Measurements from ENCODE around the gene OCLN. TPM values are rescaled to one million over a fixed set of nuclear protein-coding genes. Genes with fewer than 3 reads are reported as not detected.

Gene OCLN
- total and polyA plus RNA-seq, 2 experiments from 2014 or later, result 14.3 to 61.6 TPM

DNA sequence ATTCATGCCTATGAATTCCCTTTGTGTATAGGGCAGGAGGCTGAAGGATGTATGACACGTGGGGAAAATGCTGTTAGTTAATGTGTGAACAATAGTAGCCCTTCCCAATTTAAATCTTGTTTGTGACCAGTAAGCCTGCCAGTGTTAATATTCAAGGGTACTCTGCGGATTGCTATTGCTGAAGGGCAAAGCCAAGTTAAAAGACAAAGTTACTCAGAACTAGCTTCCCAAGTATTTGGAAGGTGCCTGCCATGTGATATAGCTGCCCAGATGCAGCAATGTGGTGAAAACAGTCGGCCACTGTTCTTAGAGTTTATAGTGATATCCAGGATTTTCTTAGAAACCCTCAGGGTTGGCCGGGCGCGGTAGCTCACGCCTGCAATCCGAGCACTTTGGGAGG, 43.1 kb upstream of the OCLN start (continued):
- TF ChIP-seq, protein P1, sequence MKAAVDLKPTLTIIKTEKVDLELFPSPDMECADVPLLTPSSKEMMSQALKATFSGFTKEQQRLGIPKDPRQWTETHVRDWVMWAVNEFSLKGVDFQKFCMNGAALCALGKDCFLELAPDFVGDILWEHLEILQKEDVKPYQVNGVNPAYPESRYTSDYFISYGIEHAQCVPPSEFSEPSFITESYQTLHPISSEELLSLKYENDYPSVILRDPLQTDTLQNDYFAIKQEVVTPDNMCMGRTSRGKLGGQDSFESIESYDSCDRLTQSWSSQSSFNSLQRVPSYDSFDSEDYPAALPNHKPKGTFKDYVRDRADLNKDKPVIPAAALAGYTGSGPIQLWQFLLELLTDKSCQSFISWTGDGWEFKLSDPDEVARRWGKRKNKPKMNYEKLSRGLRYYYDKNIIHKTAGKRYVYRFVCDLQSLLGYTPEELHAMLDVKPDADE (IDR thresholded peaks at IDR 0.05), result no peak
- no peak for TF ChIP-seq EZH2phosphoT487 (IDR thresholded peaks at IDR 0.05; ENCODE audit: unreplicated experiment)

DNA sequence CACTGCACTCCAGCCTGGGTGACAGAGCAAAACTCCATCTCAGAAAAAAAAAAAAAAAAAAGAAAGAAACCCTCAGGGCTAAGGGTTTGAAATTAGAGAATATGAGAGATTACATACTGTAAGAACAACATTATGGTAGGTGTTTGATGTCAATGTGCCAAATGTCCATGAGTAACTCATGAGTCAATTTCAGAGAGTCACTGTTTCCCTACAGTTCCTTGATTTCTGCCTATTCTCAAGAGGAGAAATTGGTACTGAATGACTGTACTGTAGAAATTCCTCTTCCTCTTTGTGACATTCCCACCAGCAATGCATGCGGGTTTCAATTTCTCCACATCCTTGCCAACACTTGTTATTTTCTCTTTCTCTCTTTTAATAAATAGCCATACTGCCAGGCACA, 42.5 kb upstream of the OCLN start:
- ATAC-seq (no peak), DNase-seq (ENCODE audit: low spot score) (no peak)
- no peaks in the 10 kb centered on the region for H3K9me2 ChIP-seq (ENCODE audit: insufficient read depth)
- Mint-ChIP-seq H3K27ac (no peak overlapping the region), H3K27me3 (ENCODE audit: insufficient read depth, low read depth, poor library complexity) (peaks cover 2% of the 10 kb centered on the region), H3K9me3 (no peaks in the 10 kb centered on the region), H3K4me1 (no peaks in the 10 kb centered on the region), H3K4me3 (no peak overlapping the region), H3K36me3 (ENCODE audit: low read depth) (no peaks in the 10 kb centered on the region)
- H3K27me3 ChIP-seq (ENCODE audit: insufficient read depth), result no peaks in the 10 kb centered on the region
- no peaks in the 10 kb centered on the region for H3K36me3 ChIP-seq (ENCODE audit: insufficient read depth)
- H2AFZ ChIP-seq, result no peak overlapping the region
- no peak overlapping the region for H3K27ac ChIP-seq (ENCODE audit: low read depth)
- no peaks in the 10 kb centered on the region for H3K79me2 ChIP-seq (replicated peaks; ENCODE audit: insufficient read depth)
- no peaks in the 10 kb centered on the region for H4K20me1 ChIP-seq (replicated peaks; ENCODE audit: insufficient read depth)
- no peaks in the 10 kb centered on the region for H3K4me1 ChIP-seq (ENCODE audit: insufficient read depth)
- no peak overlapping the region for H3K4me2 ChIP-seq
- H3K4me3 ChIP-seq, result no peak overlapping the region
- no peaks in the 10 kb centered on the region for H3F3A ChIP-seq (replicated peaks; ENCODE audit: low read depth)
- TF ChIP-seq ZNF331 (CRISPR knock-in tag; IDR thresholded peaks at IDR 0.05; ENCODE audit: low read depth) (no peak), POLR2AphosphoS5 (IDR thresholded peaks at IDR 0.05; ENCODE audit: low read depth) (no peak), CREB1 (CRISPR knock-in tag; IDR thresholded peaks at IDR 0.05; ENCODE audit: low read depth) (no peak), STAT1 (IDR thresholded peaks at IDR 0.05; ENCODE audit: unreplicated experiment) (no peak), EZH2 (IDR thresholded peaks at IDR 0.05; ENCODE audit: low read depth, unreplicated experiment) (no peak), NANOG (IDR thresholded peaks at IDR 0.05; ENCODE audit: borderline replicate concordance) (no peak), EZH2phosphoT487 (IDR thresholded peaks at IDR 0.05; ENCODE audit: unreplicated experiment) (no peak), ZNF114 (CRISPR knock-in tag; IDR thresholded peaks at IDR 0.05) (no peak), JUNB (IDR thresholded peaks at IDR 0.05; ENCODE audit: unreplicated experiment) (no peak)
- TF ChIP-seq, protein P2, sequence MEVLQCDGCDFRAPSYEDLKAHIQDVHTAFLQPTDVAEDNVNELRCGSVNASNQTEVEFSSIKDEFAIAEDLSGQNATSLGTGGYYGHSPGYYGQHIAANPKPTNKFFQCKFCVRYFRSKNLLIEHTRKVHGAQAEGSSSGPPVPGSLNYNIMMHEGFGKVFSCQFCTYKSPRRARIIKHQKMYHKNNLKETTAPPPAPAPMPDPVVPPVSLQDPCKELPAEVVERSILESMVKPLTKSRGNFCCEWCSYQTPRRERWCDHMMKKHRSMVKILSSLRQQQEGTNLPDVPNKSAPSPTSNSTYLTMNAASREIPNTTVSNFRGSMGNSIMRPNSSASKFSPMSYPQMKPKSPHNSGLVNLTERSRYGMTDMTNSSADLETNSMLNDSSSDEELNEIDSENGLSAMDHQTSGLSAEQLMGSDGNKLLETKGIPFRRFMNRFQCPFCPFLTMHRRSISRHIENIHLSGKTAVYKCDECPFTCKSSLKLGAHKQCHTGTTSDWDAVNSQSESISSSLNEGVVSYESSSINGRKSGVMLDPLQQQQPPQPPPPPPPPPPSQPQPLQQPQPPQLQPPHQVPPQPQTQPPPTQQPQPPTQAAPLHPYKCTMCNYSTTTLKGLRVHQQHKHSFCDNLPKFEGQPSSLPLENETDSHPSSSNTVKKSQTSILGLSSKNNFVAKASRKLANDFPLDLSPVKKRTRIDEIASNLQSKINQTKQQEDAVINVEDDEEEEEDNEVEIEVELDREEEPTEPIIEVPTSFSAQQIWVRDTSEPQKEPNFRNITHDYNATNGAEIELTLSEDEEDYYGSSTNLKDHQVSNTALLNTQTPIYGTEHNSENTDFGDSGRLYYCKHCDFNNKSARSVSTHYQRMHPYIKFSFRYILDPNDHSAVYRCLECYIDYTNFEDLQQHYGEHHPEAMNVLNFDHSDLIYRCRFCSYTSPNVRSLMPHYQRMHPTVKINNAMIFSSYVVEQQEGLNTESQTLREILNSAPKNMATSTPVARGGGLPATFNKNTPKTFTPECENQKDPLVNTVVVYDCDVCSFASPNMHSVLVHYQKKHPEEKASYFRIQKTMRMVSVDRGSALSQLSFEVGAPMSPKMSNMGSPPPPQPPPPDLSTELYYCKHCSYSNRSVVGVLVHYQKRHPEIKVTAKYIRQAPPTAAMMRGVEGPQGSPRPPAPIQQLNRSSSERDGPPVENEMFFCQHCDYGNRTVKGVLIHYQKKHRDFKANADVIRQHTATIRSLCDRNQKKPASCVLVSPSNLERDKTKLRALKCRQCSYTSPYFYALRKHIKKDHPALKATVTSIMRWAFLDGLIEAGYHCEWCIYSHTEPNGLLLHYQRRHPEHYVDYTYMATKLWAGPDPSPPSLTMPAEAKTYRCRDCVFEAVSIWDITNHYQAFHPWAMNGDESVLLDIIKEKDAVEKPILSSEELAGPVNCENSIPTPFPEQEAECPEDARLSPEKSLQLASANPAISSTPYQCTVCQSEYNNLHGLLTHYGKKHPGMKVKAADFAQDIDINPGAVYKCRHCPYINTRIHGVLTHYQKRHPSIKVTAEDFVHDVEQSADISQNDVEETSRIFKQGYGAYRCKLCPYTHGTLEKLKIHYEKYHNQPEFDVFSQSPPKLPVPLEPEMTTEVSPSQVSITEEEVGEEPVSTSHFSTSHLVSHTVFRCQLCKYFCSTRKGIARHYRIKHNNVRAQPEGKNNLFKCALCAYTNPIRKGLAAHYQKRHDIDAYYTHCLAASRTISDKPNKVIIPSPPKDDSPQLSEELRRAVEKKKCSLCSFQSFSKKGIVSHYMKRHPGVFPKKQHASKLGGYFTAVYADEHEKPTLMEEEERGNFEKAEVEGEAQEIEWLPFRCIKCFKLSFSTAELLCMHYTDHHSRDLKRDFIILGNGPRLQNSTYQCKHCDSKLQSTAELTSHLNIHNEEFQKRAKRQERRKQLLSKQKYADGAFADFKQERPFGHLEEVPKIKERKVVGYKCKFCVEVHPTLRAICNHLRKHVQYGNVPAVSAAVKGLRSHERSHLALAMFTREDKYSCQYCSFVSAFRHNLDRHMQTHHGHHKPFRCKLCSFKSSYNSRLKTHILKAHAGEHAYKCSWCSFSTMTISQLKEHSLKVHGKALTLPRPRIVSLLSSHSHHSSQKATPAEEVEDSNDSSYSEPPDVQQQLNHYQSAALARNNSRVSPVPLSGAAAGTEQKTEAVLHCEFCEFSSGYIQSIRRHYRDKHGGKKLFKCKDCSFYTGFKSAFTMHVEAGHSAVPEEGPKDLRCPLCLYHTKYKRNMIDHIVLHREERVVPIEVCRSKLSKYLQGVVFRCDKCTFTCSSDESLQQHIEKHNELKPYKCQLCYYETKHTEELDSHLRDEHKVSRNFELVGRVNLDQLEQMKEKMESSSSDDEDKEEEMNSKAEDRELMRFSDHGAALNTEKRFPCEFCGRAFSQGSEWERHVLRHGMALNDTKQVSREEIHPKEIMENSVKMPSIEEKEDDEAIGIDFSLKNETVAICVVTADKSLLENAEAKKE (CRISPR knock-in tag; IDR thresholded peaks at IDR 0.05), result no peak
- TF ChIP-seq, protein P3, sequence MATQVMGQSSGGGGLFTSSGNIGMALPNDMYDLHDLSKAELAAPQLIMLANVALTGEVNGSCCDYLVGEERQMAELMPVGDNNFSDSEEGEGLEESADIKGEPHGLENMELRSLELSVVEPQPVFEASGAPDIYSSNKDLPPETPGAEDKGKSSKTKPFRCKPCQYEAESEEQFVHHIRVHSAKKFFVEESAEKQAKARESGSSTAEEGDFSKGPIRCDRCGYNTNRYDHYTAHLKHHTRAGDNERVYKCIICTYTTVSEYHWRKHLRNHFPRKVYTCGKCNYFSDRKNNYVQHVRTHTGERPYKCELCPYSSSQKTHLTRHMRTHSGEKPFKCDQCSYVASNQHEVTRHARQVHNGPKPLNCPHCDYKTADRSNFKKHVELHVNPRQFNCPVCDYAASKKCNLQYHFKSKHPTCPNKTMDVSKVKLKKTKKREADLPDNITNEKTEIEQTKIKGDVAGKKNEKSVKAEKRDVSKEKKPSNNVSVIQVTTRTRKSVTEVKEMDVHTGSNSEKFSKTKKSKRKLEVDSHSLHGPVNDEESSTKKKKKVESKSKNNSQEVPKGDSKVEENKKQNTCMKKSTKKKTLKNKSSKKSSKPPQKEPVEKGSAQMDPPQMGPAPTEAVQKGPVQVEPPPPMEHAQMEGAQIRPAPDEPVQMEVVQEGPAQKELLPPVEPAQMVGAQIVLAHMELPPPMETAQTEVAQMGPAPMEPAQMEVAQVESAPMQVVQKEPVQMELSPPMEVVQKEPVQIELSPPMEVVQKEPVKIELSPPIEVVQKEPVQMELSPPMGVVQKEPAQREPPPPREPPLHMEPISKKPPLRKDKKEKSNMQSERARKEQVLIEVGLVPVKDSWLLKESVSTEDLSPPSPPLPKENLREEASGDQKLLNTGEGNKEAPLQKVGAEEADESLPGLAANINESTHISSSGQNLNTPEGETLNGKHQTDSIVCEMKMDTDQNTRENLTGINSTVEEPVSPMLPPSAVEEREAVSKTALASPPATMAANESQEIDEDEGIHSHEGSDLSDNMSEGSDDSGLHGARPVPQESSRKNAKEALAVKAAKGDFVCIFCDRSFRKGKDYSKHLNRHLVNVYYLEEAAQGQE (IDR thresholded peaks at IDR 0.05; ENCODE audit: unreplicated experiment), result no peak
- TF ChIP-seq, protein P1 (IDR thresholded peaks at IDR 0.05), result no peak

Data from GM23338 (cell line).